ENCODE measurements around the gene RAP1GAP. TPM values are rescaled to one million over a fixed set of nuclear protein-coding genes. Genes with fewer than 3 reads are reported as not detected.

The RAP1GAP gene
- total RNA-seq, 1 experiment from 2014 or later, result not detected

DNA sequence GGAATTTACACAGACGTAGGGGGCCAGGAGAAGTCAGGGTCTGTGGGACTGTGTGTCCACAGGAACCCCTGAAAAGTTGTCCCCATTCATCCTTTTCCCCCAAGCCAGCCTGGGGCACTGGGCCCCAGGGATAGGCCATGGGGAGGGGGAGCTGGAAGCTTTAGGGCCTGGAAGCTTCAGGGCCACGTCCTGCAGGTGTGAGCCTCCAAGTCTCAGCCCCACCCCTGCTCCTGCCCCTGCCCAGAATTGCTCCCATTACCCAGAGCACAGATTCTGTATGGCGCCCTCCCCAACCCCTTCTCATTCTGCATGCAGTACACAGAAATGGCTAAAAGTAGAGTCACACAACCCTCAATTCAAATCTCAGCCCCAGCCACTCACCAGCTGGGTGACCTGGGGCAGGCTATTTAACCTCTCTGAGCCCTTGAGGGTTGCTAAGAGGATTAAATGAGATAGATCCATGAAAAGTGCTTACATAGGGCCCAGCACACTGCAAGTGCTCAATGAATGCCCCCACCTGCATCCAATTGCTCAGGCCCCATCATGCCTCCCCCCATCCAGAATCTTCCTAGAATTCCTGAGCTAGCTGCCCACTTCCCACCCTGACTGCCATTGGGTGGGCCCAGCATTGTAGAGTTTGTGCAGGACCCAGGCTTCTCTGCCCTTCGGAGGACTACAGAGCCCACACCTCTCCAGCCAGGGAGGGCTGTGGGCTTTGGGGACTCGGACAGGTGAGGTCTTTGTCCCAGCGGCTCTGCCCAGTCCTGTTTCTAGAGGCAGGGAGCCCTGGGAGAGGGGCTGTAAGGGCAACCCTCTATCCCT, 6.5 kb downstream of the RAP1GAP start:
- H3K9ac ChIP-seq (ENCODE audit: low read length), result no peak overlapping the region
- H3K4me2 ChIP-seq (ENCODE audit: low read depth, low read length, poor library complexity, severe bottlenecking), result no peak overlapping the region
- H3K4me1 ChIP-seq (ENCODE audit: low read length), result peaks cover 29% of the 10 kb centered on the region
- DNase-seq, result no peak
- H4K20me1 ChIP-seq (ENCODE audit: insufficient read depth, low read depth, low read length), result no peaks in the 10 kb centered on the region
- H3K36me3 ChIP-seq (ENCODE audit: insufficient read depth, low read length), result no peaks in the 10 kb centered on the region
- H3K9me3 ChIP-seq (ENCODE audit: low read length), result no peaks in the 10 kb centered on the region
- H3K79me2 ChIP-seq (ENCODE audit: low read length), result no peaks in the 10 kb centered on the region
- no peak overlapping the region for H3K27ac ChIP-seq (ENCODE audit: low read length)
- H3K9me2 ChIP-seq (replicated peaks; ENCODE audit: insufficient read depth, low read length), result no peaks in the 10 kb centered on the region
- H3K27me3 ChIP-seq (ENCODE audit: low read length), result no peaks in the 10 kb centered on the region
- H2AFZ ChIP-seq (ENCODE audit: low read length), result no peak overlapping the region
- H3K4me3 ChIP-seq (ENCODE audit: low read length), result no peak overlapping the region

DNA sequence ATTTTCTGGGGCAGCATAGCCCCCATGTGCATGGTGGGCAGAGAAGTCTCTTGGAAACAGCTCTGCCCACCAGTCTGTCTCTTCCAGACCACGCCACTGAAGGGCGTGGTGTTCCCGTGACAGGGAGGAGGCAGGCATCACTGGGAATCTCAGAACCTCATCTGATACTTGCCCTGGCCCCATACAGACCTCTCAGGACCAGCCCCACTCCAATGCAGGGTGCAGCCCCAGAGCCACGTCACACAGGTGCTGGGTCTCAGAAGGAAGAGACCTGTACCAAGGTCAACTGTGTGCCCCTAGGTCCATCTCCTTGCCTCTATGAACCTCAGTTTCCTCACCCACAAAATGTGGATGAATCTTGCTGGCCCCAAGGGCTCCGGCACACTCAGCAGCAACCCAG, 7.3 kb downstream of the RAP1GAP start:
- Histone ChIP-seq H3K27me3 (ENCODE audit: low read length) (no peaks in the 10 kb centered on the region), H3K4me3 (ENCODE audit: low read length) (no peak overlapping the region), H3K36me3 (ENCODE audit: insufficient read depth, low read length) (no peaks in the 10 kb centered on the region), H3K4me2 (ENCODE audit: low read depth, low read length, poor library complexity, severe bottlenecking) (no peak overlapping the region), H3K4me1 (ENCODE audit: low read length) (peaks cover 25% of the 10 kb centered on the region), H3K27ac (ENCODE audit: low read length) (no peak overlapping the region), H4K20me1 (ENCODE audit: insufficient read depth, low read depth, low read length) (no peaks in the 10 kb centered on the region), H3K9ac (ENCODE audit: low read length) (no peak overlapping the region), H3K9me3 (ENCODE audit: low read length) (no peaks in the 10 kb centered on the region), H3K9me2 (replicated peaks; ENCODE audit: insufficient read depth, low read length) (no peaks in the 10 kb centered on the region), H2AFZ (ENCODE audit: low read length) (no peak overlapping the region), H3K79me2 (ENCODE audit: low read length) (no peaks in the 10 kb centered on the region)
- DNase-seq, result no peak

DNA sequence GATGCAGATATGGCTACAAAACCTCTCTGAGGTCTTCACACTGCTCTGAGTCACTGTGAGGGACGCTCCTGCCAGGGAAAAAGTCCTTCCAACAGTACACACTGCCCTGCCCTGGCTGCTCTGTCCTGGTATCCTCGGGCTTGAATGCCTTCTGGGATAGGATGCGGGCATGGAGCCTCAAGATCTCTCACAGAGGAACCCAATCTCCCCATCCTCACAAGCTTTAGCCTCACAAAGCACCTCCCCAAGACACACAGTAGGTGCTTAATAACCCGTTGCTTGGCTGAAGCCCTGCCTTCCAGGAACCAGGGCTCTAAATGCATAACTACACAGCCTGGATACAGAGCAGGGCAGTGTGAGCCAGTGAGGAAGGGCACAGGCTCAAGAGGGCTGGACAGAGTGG, 9.2 kb downstream of the RAP1GAP start:
- H3K4me3 ChIP-seq (ENCODE audit: low read length), result peak overlapping the region; percentile 56; the same call in 1 of the 2 replicates
- no peaks in the 10 kb centered on the region for H4K20me1 ChIP-seq (ENCODE audit: insufficient read depth, low read depth, low read length)
- peaks cover 13% of the 10 kb centered on the region for H3K4me1 ChIP-seq (ENCODE audit: low read length)
- H3K36me3 ChIP-seq (ENCODE audit: insufficient read depth, low read length), result no peaks in the 10 kb centered on the region
- H3K79me2 ChIP-seq (ENCODE audit: low read length), result no peaks in the 10 kb centered on the region
- no peak overlapping the region for H3K27ac ChIP-seq (ENCODE audit: low read length)
- H3K9ac ChIP-seq (ENCODE audit: low read length), result peak overlapping the region; percentile 55; the same call in 1 of the 2 replicates
- H3K4me2 ChIP-seq (ENCODE audit: low read depth, low read length, poor library complexity, severe bottlenecking), result peak overlapping the region; percentile 76
- no peaks in the 10 kb centered on the region for H3K9me3 ChIP-seq (ENCODE audit: low read length)
- DNase-seq, result no peak
- H3K27me3 ChIP-seq (ENCODE audit: low read length), result no peaks in the 10 kb centered on the region
- H2AFZ ChIP-seq (ENCODE audit: low read length), result no peak overlapping the region
- H3K9me2 ChIP-seq (replicated peaks; ENCODE audit: insufficient read depth, low read length), result no peaks in the 10 kb centered on the region

DNA sequence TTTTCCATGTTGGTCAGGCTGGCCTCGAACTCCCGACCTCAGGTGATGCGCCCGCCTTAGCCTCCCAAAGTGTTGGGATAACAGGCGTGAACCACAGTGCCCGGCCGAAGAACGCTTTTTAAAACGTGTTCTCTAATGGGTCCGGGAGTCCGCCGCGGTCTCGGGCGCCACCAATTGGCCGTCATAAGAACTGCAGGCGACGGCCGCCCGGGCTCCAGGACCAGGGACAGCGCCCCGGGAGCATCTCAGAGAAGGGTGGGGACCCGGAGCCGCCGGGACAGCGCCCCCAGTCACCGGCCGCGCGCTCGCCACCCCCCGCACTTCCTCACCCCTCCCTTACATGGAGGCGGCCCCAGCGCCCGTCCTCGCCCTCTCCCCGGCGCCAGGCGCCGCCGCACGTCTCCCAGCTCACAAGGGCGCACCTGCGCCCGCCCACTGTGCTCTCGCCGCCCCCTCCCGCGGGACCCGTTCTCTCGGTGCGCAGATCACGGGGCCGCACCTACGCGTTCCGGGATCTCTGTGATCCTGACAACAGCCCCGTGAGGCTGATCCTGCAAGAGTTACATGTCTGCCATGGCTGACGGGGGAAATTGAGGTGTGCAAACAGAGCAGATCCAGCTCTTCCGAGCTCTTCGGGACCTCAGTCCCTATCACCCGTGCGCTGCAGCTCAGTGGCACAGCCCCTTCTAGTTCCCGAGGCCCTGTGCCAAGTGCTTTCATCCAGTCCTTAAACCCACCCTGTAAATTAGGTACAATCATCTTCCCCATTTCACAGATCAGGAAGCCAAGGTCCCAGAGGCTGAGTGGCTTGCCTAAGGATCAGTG, 9.8 kb downstream of the RAP1GAP start:
- H3K4me3 ChIP-seq (ENCODE audit: low read length), result peak overlapping the region; percentile 56
- H3K27me3 ChIP-seq (ENCODE audit: low read length), result no peaks in the 10 kb centered on the region
- no peaks in the 10 kb centered on the region for H3K9me2 ChIP-seq (replicated peaks; ENCODE audit: insufficient read depth, low read length)
- H3K79me2 ChIP-seq (ENCODE audit: low read length), result no peaks in the 10 kb centered on the region
- no peaks in the 10 kb centered on the region for H3K36me3 ChIP-seq (ENCODE audit: insufficient read depth, low read length)
- peak overlapping the region; percentile 55; the same call in 1 of the 2 replicates for H3K9ac ChIP-seq (ENCODE audit: low read length)
- no peak overlapping the region for H3K27ac ChIP-seq (ENCODE audit: low read length)
- H3K9me3 ChIP-seq (ENCODE audit: low read length), result no peaks in the 10 kb centered on the region
- no peaks in the 10 kb centered on the region for H4K20me1 ChIP-seq (ENCODE audit: insufficient read depth, low read depth, low read length)
- H3K4me2 ChIP-seq (ENCODE audit: low read depth, low read length, poor library complexity, severe bottlenecking), result peak overlapping the region; percentile 76
- peak; percentile 92 for DNase-seq
- peaks cover 13% of the 10 kb centered on the region for H3K4me1 ChIP-seq (ENCODE audit: low read length)
- peak overlapping the region; percentile 36; the same call in 1 of the 2 replicates for H2AFZ ChIP-seq (ENCODE audit: low read length)

DNA sequence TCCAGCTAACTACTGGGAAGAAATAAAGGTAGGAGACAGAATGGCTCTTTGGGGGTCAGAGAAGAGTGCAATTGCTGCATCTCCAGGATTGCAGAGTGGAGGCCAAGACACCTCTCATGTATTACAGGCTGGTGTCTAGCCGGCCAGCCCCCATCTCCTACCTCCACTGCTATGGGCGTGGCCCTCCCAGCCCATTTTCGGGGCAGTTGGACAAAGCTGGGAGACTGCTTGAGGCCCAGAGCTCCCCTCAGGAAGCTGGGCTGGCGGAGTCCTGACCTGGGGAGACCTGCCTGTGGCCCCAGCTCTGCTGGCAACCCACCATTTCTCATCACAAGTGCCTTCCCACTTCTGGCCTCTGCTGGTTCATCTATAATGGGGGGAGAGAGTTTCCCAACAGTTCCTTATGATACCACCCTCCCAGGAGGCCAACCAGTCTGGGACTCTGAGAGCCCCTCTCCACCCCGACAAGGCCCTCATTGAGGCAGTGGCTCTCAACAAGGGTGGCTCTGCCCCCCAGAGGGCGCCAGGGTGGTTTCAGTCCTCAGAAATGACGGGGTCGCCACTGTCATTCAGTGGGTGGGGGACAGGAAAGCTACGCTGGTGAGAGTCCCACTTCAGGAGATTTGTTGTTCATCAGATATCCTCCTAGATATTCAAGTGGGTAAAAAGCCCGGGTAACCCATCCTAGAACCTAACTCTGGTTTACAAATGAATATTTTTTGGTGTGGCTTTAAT, 11.5 kb downstream of the RAP1GAP start:
- no peaks in the 10 kb centered on the region for H3K9me2 ChIP-seq (replicated peaks; ENCODE audit: insufficient read depth, low read length)
- no peak overlapping the region for H2AFZ ChIP-seq (ENCODE audit: low read length)
- no peak overlapping the region for H3K4me2 ChIP-seq (ENCODE audit: low read depth, low read length, poor library complexity, severe bottlenecking)
- H3K79me2 ChIP-seq (ENCODE audit: low read length), result no peaks in the 10 kb centered on the region
- H4K20me1 ChIP-seq (ENCODE audit: insufficient read depth, low read depth, low read length), result no peaks in the 10 kb centered on the region
- H3K9me3 ChIP-seq (ENCODE audit: low read length), result no peaks in the 10 kb centered on the region
- no peak for DNase-seq
- H3K4me1 ChIP-seq (ENCODE audit: low read length), result peaks cover 5% of the 10 kb centered on the region
- H3K27ac ChIP-seq (ENCODE audit: low read length), result no peak overlapping the region
- H3K9ac ChIP-seq (ENCODE audit: low read length), result no peak overlapping the region
- no peaks in the 10 kb centered on the region for H3K27me3 ChIP-seq (ENCODE audit: low read length)
- H3K36me3 ChIP-seq (ENCODE audit: insufficient read depth, low read length), result no peaks in the 10 kb centered on the region
- H3K4me3 ChIP-seq (ENCODE audit: low read length), result no peak overlapping the region

DNA sequence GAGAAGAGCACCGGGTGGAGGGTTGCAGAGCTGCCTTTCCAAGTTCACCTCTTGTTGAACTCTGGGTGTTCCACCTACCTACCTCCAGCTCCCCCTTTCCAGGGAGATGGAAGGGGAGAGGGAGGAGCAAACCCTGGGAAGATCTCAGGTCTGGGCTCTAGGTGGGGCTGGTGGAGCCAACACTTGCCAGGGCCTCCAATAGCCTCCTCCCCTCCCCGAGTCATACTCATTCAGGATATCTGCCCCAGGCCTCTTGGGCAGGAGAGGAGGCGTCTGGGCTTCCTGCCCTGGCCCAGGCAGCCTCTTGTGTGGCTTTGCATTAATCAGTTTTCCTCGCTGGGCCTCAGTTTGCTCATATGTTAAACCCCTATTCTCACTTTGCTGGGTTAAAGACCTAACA, 13.4 kb downstream of the RAP1GAP start:
- no peak overlapping the region for H3K27ac ChIP-seq (ENCODE audit: low read length)
- H4K20me1 ChIP-seq (ENCODE audit: insufficient read depth, low read depth, low read length), result no peaks in the 10 kb centered on the region
- no peak for DNase-seq
- no peak overlapping the region for H3K4me2 ChIP-seq (ENCODE audit: low read depth, low read length, poor library complexity, severe bottlenecking)
- no peak overlapping the region for H2AFZ ChIP-seq (ENCODE audit: low read length)
- no peaks in the 10 kb centered on the region for H3K27me3 ChIP-seq (ENCODE audit: low read length)
- no peaks in the 10 kb centered on the region for H3K79me2 ChIP-seq (ENCODE audit: low read length)
- no peak overlapping the region for H3K4me3 ChIP-seq (ENCODE audit: low read length)
- H3K9me3 ChIP-seq (ENCODE audit: low read length), result no peaks in the 10 kb centered on the region
- no peaks in the 10 kb centered on the region for H3K36me3 ChIP-seq (ENCODE audit: insufficient read depth, low read length)
- no peak overlapping the region for H3K9ac ChIP-seq (ENCODE audit: low read length)
- no peaks in the 10 kb centered on the region for H3K9me2 ChIP-seq (replicated peaks; ENCODE audit: insufficient read depth, low read length)
- peaks cover 5% of the 10 kb centered on the region for H3K4me1 ChIP-seq (ENCODE audit: low read length)

DNA sequence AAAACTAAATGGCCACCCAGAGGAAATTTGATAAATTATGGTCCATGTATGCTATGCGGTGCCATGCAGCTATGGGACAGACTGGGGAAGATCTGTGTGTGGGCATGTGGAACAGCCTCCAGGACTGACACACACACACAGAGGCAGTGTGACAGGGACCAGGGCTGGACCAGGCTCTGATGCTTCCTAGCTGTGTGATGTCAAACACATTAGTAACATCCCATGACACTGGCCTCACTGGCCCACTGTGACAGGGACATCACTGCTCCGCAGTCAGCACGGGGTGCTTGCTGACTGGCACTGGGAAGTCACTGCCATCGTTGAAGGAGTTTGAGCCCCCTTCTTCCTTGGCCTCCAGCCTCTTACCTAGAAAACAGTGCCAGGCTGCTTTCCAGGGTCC, 13.9 kb downstream of the RAP1GAP start:
- H3K27ac ChIP-seq (ENCODE audit: low read length), result no peak overlapping the region
- no peaks in the 10 kb centered on the region for H3K27me3 ChIP-seq (ENCODE audit: low read length)
- H3K4me2 ChIP-seq (ENCODE audit: low read depth, low read length, poor library complexity, severe bottlenecking), result no peak overlapping the region
- H3K9ac ChIP-seq (ENCODE audit: low read length), result no peak overlapping the region
- no peaks in the 10 kb centered on the region for H3K36me3 ChIP-seq (ENCODE audit: insufficient read depth, low read length)
- peaks cover 5% of the 10 kb centered on the region for H3K4me1 ChIP-seq (ENCODE audit: low read length)
- no peaks in the 10 kb centered on the region for H3K9me2 ChIP-seq (replicated peaks; ENCODE audit: insufficient read depth, low read length)
- H4K20me1 ChIP-seq (ENCODE audit: insufficient read depth, low read depth, low read length), result no peaks in the 10 kb centered on the region
- H3K9me3 ChIP-seq (ENCODE audit: low read length), result no peaks in the 10 kb centered on the region
- H3K79me2 ChIP-seq (ENCODE audit: low read length), result no peaks in the 10 kb centered on the region
- H3K4me3 ChIP-seq (ENCODE audit: low read length), result no peak overlapping the region
- no peak overlapping the region for H2AFZ ChIP-seq (ENCODE audit: low read length)
- DNase-seq, result no peak

DNA sequence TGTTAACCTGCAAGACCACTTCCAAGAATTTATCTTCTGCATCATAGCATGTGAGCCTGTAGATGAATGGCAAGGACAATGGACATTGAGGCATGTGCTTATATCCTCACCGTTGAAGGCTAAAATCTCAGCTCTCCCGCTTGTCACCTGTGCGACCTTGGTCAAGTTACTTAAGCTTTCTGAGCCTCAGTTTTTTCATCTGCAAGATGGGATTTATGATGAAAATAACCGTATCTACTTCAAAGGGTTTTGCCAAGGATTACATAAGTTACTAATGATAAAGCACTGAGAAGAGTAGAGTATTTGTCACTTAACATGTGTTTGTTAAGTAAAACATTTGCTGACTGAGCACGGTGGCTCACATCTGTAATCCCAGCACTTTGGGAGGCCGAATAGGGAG, 14.9 kb downstream of the RAP1GAP start:
- no peak overlapping the region for H3K9ac ChIP-seq (ENCODE audit: low read length)
- no peak overlapping the region for H3K27ac ChIP-seq (ENCODE audit: low read length)
- no peak overlapping the region for H2AFZ ChIP-seq (ENCODE audit: low read length)
- no peaks in the 10 kb centered on the region for H4K20me1 ChIP-seq (ENCODE audit: insufficient read depth, low read depth, low read length)
- no peaks in the 10 kb centered on the region for H3K36me3 ChIP-seq (ENCODE audit: insufficient read depth, low read length)
- no peaks in the 10 kb centered on the region for H3K9me3 ChIP-seq (ENCODE audit: low read length)
- no peaks in the 10 kb centered on the region for H3K27me3 ChIP-seq (ENCODE audit: low read length)
- no peak overlapping the region for H3K4me2 ChIP-seq (ENCODE audit: low read depth, low read length, poor library complexity, severe bottlenecking)
- no peaks in the 10 kb centered on the region for H3K79me2 ChIP-seq (ENCODE audit: low read length)
- DNase-seq, result no peak
- H3K4me1 ChIP-seq (ENCODE audit: low read length), result no peaks in the 10 kb centered on the region; the same call in 1 of the 2 replicates
- no peak overlapping the region for H3K4me3 ChIP-seq (ENCODE audit: low read length)
- no peaks in the 10 kb centered on the region for H3K9me2 ChIP-seq (replicated peaks; ENCODE audit: insufficient read depth, low read length)

Data from Karpas-422 (cell line).